GM21390 (cell line): ENCODE measurements around the gene COLGALT1.

ENCODE experiments used
- ATAC-seq: cut with Tn5 transposase; IDR thresholded peaks from one replicate; pipeline ENCODE4 v1.9.1; 2021; ENCODE audit not compliant: unreplicated experiment

Gene COLGALT1

GRCh38 chr19:17618281-17618903, 62.9 kb downstream of the COLGALT1 start:
- no peak for ATAC-seq

- ATAC-seq, result no peak
Observed at GRCh38 chr19:17618936-17619335, 63.5 kb downstream of the COLGALT1 start.

GRCh38 chr19:17620696-17621095, 65.2 kb downstream of the COLGALT1 start:
- ATAC-seq, result no peak

GRCh38 chr19:17623224-17623935, 67.9 kb downstream of the COLGALT1 start:
- no peak for ATAC-seq

- ATAC-seq, result no peak
Observed at GRCh38 chr19:17624314-17624991, 69.0 kb downstream of the COLGALT1 start.

- ATAC-seq, result no peak
Observed at GRCh38 chr19:17625043-17625442, 69.6 kb downstream of the COLGALT1 start.

- ATAC-seq, result no peak
Observed at GRCh38 chr19:17625980-17626379, 70.5 kb downstream of the COLGALT1 start.

GRCh38 chr19:17626456-17627015, 71.1 kb downstream of the COLGALT1 start:
- ATAC-seq, result no peak

- no peak for ATAC-seq
Observed at GRCh38 chr19:17627161-17627560, 71.7 kb downstream of the COLGALT1 start.

- ATAC-seq, result no peak
Observed at GRCh38 chr19:17627921-17628320, 72.5 kb downstream of the COLGALT1 start.

- ATAC-seq, result no peak
Observed at GRCh38 chr19:17629760-17630159, 74.3 kb downstream of the COLGALT1 start.

- ATAC-seq, result no peak
Observed at GRCh38 chr19:17632577-17632976, 77.1 kb downstream of the COLGALT1 start.
